GM19035 (cell line): ENCODE measurements around the gene MBD6.
"Not testable (repeated sequence)": the region's sequence is repeated elsewhere in the genome, so short reads cannot be mapped to it uniquely, and the experiment has no call there.

ENCODE experiments used
- ATAC-seq: cut with Tn5 transposase; IDR thresholded peaks from one replicate; pipeline ENCODE4 v1.9.1; 2021; ENCODE audit not compliant: unreplicated experiment

The MBD6 gene

DNA sequence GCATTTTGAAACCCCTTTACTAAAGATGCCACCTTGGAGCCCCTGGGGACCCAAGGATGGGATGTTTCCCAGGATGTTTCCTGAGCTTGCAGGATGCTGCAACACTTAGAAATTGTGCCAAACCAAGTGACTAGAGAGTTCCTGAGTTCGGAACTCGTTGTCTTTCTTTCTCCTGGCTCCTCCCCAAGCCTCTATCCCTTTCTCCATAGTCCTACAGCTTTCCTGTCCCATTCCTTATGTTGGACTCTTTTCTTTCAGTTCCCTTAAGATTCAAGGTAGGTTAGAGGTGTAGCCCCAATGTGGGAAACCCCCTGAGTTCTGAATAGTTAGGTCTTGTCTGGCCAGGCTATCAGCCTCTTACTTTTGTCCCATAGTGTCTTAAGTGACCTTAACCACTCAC is 25.9 kb downstream of the MBD6 start:
- no peak for ATAC-seq

DNA sequence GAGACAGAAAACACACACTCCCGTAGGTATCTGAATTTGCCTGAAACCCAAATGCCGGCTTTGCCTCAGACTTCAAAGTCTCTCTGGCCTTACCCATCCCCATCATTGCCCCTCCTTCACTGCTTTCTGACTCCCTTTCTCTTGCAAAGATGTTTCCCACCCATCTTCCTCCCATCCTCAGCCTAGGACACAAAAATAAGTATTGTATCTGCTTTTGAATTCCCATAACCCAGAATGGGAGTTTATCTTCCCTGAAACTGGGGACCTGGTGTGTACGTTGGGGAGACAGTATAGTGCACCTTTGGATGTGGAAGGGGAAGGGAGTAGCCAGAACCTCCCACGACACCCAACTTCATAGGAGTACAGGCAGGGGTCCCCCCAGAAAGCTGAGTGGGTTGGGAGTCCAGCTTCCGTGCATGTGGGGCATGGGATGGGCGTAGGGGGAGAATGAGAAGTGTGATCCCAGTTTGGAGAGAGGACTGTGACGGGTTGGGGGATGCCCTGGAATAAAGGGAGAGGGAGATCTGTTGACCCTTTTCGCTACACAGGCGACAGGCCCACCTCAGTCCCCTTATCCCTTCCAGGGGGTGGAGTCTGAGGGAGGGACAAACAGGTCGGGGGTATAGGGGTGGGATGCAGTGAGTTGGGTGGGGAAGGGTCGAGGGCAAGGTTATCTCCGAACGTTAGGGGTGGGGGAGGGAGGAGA is 26.7 kb downstream of the MBD6 start:
- ATAC-seq, result no peak

DNA sequence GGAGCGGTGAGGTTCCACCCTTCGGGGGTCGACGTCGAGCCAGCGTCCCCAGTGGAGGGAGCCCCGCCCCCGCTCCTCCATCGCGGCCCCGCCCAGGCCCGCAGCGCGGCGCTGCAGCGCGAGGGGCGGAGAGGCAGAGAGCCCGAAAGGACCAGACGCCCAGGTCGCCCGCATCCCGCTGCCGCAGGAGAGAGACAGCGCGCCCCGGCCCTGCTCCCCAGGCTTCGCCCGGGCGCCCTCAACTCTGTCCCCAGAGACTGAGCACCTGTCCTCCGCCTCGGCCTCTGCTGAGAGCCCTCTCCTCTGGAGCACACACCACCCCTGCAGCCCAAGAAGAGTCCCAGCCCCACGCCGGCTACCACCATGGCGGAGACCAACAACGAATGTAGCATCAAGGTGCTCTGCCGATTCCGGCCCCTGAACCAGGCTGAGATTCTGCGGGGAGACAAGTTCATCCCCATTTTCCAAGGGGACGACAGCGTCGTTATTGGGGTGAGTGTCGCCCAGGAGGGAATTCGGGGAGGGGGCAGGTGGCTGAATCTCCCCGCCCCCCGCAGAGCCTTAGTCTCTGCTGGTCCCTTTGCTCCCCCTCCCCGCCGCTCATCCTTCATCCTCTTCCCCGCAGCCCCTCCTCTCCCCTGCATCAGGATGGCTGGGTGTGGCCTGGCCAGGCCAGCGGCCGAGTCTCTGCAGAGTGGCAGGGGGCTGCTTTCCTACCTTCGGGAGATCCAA is 27.5 kb downstream of the MBD6 start, which contains the start of gene KIF5A:
KIF5A (plus strand) TSS at position 136 of the 732 bp plus-strand sequence; CDS start at position 364, 228 bp downstream.
- peak; percentile 37 for ATAC-seq

DNA sequence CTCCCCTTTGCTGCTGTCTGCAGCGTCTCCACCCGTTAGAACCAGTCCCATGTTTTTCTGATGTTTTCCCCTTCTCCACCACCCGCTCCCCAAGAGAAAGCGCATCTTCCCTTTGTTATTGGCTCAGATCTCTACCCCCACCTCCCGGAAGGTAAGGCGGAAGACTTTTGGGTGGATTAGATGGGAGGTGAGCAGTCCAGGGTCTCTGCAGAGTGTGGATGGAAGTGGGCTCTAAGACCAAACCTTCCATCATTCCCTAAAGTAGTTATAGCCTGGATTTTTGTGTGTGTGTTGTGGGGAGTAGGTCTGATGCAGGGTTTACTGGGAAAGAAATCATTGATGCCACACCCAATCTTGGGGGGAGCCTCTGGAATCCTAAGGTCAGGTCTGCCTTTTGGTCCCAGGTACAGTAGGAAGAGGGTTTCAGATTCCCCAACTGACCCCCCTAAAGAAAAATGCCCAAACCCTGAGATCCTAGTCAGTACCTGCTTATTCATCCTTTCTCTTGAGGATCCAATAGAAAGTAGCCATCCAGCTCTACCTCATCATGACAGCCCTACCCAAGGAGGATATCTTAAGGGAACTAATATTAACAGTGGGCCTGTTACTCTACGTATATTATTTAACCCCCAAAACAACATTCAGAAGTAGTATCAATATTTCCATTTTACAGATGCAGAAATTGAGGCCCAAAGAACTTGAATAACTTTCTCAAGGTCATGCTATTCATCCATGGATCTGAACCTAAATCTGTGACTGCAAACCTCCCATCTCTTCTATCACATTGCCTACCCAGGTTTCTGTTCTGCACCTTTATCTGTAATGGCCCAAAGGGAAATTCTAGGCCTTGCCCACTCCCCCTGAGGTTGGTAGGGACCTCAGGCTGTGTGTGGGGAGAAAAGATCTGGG is 28.3 kb downstream of the MBD6 start:
- ATAC-seq, result no peak

DNA sequence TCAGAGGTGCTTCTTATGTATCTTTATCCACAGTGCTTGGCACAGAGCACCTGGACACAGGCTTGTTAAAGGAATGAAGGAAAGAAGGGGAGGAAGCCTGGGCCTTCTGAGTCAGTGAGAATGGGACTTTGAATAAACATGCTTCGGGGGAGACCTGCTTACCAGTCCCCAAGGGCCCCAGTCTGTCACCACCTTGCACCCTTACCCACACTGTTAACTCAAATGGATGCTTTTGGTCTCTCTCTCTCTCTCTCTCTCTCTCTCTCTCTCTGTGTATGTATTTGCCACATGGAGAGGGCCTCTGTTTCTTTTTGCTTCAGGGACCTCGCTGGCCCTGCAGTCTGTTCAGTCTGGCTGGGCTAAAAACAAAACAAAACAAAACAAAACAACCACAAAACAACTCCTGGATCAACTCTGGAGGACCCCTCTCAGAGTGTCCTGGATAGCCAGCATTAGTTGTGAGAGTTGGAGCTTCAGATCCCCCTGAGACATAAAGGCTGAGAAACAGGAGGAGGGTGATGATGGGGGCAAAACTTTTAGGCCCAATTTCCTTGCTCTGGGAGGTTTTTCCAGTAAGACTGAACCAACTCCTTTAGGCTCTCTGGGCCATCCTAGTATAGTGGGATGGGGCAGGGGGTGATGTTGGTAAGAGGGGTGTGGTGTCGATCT is 29.1 kb downstream of the MBD6 start:
- no peak for ATAC-seq

DNA sequence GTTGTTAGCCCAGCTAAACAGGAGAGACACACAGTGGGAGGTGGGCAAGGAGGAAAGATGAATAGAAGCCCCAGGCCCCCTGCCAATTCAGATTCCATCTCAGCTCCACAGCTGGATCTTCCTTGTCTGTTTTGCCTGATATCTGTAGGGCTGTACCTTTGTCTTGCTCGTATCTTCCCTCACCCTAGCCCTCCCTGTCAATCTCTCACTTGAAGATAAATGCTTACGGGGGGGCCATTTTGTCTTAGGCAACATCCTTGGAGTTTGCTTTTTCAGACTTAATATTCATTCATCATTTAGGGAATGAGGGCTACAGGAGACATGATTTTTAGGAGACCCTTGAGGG is 29.7 kb downstream of the MBD6 start:
- ATAC-seq, result no peak

DNA sequence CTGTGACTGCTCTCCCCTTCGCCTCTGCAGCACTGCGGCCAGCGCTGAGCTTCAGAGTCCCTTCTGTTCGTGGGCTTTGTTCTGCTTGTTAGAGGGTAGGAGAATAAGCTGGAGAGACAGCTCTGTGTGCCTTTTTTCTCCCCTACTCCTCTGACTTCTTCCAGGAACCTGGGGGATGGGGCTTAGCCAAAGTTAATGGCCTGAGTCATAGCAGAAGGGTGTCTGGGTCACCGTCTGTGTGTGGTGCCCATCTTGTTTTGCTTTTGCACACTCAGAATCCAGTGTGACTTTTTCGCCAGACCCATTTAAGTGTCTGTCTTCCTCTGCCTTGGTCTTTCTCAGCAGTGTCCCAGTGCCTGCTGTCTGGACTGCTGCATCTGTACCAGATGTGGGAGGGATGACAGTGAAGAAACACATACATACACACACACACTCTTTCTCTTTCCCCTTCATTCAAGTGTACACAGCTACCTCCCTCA is 30.2 kb downstream of the MBD6 start:
- no peak for ATAC-seq

DNA sequence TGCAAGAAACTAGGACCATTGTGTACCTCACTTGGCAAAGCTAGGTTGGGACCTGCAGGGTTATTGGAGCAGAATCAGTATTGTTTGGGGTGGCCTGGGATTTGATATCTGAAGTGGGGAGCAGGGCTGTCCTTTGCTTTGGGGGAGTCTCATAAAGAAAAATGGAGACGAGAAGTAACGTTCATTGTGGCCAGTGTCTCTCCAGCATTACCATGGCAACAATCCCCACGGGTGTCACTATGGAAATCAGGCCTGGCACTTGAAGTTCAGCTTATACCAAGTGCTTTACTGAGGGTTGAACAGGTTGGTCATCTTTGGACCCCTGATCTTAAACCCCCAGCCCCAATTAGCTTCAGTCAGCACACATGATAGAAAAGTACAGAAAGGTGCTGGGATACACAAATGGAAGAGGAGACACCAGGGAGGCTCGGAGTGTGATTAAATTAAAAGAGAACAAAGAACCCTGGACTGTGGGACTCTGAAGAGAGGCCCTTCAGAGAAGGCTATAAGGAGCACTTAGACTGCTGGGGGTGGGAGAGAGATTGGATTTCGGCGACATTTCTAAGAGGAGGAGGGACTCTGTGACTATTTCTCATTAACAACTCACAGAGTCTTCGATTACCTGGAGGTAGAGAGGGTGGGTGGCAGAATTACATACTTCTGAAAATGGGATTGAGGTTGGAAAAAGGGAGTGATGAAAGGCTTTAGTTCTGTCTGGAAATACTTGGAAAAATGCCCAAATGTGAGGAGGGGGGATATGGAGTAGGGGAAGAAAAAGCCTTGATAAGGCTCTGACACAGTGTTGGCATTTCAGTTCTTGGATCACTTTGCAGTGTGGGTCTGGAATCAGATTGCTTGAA is 30.9 kb downstream of the MBD6 start:
- ATAC-seq, result no peak

DNA sequence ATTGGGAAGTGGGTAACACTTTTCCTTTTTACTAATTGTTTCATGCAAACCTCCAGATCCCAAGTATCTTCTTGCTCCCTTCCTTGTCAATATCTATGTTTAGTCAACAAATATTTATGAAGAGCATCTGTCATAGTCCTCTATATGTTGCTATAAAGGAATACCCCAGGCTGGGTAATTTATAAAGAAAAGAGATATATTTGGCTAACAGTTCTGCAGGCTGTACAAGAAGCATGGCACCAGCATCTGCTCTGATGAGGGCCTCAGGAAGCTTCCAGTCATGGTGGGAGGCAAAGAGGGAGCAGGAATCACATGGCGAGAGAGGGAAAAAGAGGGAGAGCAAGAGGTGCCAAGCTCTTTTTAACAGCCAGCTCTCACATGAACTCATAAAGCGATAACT is 31.8 kb downstream of the MBD6 start:
- ATAC-seq, result no peak

DNA sequence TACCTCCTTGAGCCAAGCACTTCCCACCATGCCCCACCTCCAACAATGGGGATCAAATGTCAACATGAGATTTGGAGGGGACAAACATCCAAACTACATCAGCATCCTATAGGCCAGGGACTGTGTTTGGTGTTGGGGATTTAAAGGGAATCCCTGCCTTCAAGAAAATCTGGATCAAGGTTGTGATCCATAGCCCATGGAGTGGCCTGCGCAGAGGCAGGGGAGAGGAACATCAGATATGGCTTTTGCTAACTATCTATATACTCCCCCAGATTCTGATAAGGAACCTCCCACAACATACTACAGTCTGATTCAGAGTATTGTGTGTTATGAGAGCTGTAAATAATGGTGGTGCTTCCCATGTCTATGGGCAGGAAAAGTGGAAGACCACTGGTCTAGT is 32.3 kb downstream of the MBD6 start:
- ATAC-seq, result no peak

DNA sequence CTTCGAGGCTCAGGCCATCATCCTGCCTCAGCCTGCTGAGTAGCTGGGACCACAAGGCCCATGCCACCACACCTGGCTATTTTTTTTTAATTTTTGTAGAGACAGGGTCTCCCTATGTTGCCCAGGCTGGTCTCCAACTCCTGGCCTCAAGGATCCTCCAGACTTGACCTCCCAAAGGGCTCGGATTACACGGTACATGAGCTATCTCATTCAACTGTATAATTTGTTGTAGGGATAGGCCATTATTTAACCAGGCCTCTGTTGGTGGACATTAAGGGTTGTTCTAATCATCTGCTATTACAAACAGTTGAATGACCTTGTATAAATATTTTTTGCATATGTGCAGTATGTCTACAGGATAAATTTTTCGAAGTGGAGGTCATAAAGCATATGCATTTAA is 36.2 kb downstream of the MBD6 start:
- ATAC-seq, result no peak

DNA sequence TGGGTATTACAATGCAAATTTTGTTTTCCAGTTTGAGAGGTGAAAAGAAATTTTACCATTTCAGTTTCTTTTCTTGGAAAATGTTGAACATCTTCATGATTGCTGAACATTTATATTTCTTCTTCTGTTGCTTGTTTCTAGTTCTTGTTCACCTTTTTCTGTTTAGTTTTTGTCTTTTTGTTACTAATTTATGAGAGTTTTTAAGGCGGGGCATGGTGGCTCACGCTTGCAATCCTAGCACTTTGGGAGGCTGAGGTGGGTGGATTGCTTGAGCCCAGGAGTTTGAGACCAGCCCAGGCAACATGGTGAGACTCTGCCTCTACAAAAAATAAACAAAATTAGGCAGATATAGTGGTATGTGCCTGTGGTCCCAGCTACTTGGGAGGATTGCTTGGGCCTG is 37.9 kb downstream of the MBD6 start:
- ATAC-seq, result no peak

DNA sequence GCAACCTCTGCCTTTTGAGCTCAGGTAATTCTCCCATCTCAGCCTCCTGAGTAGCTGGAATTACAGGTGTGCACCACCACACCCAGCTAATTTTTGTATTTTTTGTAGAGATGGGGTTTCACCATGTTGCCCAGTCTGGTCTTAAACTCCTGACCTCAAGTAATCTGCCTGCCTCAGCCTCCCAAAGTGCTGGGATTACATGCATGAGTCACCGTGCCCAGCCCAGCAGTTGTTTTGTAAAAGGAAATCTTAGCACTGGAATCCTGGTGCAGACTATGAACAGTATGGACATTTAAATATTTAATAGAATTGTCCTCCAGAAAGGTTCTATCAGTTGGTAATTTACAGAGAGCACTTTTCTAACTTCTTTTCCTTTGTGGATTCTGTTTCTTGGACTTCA is 38.5 kb downstream of the MBD6 start:
- not testable (repeated sequence) for ATAC-seq

DNA sequence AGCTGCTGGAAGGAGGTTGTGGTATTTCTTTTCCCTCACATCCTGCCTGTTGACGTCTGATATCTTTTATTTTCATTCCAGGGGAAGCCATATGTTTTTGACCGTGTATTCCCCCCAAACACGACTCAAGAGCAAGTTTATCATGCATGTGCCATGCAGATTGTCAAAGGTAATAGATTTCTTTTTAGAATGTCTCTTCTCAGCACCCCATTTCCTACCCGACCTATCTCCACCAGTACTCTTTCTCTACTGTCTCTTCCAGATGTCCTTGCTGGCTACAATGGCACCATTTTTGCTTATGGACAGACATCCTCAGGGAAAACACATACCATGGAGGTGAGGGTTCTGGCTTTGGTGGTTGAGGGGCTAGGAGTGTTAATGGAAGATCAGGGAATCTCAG is 40.7 kb downstream of the MBD6 start:
- ATAC-seq, result no peak

DNA sequence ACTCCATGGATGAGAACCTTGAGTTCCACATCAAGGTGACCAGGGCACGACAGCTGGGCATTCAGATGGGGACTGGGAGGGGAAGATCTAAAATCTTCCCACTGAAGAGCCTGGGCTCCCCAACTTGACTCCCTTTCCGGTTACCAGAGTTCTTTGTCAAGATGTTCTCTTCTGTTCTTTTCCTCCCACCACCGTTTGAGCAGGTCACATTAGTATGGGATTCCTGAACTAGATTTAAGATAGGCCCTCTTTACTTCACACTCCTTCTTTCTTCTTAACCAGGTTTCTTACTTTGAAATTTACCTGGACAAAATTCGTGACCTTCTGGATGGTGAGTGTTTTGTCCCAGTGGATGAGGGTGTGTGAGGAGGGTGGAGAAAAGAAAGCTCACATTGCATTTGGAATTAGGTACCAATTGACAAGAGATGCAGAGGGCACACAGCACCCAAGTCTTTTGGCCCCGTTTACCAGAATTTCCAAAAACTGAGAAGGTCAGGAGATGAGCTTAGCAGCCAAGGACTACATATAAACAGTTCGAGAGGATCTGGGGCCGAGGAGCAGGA is 41.6 kb downstream of the MBD6 start:
- no peak for ATAC-seq

DNA sequence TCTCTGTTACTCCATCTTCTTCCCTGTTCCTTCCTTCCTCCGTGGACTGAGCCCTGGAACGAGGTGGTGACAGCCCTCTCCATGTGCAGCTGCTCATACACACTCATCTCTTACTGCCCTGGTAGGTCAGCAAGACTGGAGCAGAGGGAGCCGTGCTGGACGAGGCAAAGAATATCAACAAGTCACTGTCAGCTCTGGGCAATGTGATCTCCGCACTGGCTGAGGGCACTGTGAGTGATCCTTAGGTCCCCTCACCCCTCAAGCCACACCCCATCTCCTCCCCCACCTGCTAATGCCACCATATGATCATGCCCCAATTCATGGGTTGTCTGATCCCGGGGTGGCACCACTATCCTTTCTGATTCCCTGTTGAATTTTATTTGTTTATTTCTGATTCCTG is 46.2 kb downstream of the MBD6 start:
- ATAC-seq, result no peak

DNA sequence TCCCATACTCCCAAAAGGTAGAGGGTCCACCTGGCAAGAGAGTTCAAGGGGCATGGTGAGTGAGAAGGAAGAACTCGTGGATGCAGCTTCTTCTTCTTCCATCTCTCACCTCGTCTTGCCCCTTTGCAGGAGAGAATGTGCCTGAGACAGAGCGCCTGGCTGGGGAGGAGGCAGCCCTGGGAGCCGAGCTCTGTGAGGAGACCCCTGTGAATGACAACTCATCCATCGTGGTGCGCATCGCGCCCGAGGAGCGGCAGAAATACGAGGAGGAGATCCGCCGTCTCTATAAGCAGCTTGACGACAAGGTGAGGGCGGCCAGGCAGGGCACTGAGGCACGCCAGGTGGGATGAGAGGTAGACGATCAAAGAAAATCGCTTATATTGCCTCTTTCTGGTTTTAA is 47.2 kb downstream of the MBD6 start:
- no peak for ATAC-seq

DNA sequence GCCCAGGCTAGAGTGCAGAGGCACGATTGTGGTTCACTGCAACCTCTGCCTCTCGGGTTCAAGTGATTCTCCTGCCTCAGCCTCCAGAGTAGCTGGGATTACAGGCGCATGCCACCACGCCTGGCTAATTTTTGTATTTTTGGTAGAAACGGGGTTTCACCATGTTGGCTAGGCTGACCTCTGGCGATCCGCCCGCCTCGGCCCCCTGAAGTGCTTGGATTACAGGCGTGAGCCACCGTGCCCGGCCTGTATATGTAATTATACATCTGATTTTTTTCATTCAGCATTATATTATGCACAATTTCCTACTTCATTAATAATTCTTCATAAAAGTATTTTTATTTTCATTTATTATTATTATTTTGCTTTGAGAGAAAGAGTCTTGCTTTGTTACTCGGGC is 47.8 kb downstream of the MBD6 start:
- not testable (repeated sequence) for ATAC-seq

DNA sequence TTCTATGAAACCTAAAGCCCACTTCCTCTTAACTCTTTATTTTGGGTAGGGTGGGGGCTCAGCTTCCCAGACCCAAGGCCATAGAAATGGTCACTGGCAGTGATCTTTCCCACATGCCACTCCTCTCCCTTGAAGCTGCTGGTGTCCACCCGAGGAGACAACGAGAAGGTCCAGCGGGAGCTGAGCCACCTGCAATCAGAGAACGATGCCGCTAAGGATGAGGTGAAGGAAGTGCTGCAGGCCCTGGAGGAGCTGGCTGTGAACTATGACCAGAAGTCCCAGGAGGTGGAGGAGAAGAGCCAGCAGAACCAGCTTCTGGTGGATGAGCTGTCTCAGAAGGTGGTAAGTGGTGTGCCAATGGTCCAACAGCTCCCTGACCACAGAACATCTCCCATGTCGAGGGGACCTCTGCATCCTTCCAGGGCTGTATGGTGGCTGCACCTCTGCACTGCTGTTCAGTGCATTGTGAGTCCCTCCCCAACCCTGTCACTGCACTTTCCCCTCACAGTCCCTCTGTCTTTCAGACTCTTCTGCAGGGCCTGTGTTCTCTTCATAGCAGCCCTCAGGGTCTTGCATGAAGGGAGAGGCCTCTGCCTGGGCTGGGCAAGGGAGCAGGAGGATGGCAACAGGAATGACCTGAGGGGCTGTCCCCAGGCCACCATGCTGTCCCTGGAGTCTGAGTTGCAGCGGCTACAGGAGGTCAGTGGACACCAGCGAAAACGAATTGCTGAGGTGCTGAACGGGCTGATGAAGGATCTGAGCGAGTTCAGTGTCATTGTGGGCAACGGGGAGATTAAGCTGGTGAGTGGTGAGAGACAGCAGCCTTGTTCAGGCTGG is 49.5 kb downstream of the MBD6 start:
- no peak for ATAC-seq
